Stimulated activated CD4-positive, alpha-beta T cell treated with anti-CD3 and anti-CD28 coated beads, TNF-alpha, amount 100 ng/mL, for 4 hours (primary cell): ENCODE data around the gene SLC19A1.
"Not testable (repeated sequence)": the region's sequence is repeated elsewhere in the genome, so short reads cannot be mapped to it uniquely, and the experiment has no call there.

ENCODE experiments used
- DNase-seq, 3 experiments: peaks; one replicate each; pipeline ENCODE4 v3.0.0-alpha.2; 2020; ENCODE audit warnings: low read depth in 3 of 3

Gene SLC19A1

GRCh38 chr21:45576838-45577737 is 34.8 kb upstream of the SLC19A1 start:
- DNase-seq = no peak

GRCh38 chr21:45575993-45576837 is 34.0 kb upstream of the SLC19A1 start:
- DNase-seq = no peak

GRCh38 chr21:45575304-45575992 is 33.2 kb upstream of the SLC19A1 start:
- DNase-seq = no peak

- DNase-seq = no peak
Observed at GRCh38 chr21:45574691-45575090, 32.5 kb upstream of the SLC19A1 start.

- no peak for DNase-seq
Observed at GRCh38 chr21:45574081-45574501, 31.9 kb upstream of the SLC19A1 start.

- DNase-seq = no peak
Observed at GRCh38 chr21:45573452-45574035, 31.3 kb upstream of the SLC19A1 start.

GRCh38 chr21:45572783-45573451 is 30.7 kb upstream of the SLC19A1 start:
- DNase-seq = no peak

GRCh38 chr21:45572231-45572630 is 30.0 kb upstream of the SLC19A1 start:
- no peak for DNase-seq

- no peak for DNase-seq
Observed at GRCh38 chr21:45571641-45572040, 29.4 kb upstream of the SLC19A1 start.

GRCh38 chr21:45570826-45571601 is 28.8 kb upstream of the SLC19A1 start:
- DNase-seq = no peak

- DNase-seq = no peak
Observed at GRCh38 chr21:45570071-45570470, 27.8 kb upstream of the SLC19A1 start.

GRCh38 chr21:45568383-45568782 is 26.1 kb upstream of the SLC19A1 start:
- no peak for DNase-seq

- not testable (repeated sequence) for DNase-seq
Observed at GRCh38 chr21:45564137-45564536, 21.9 kb upstream of the SLC19A1 start.

- no peak for DNase-seq
Observed at GRCh38 chr21:45562965-45563364, 20.7 kb upstream of the SLC19A1 start.

GRCh38 chr21:45562402-45562801 is 20.2 kb upstream of the SLC19A1 start:
- no peak for DNase-seq

GRCh38 chr21:45561241-45561640 is 19.0 kb upstream of the SLC19A1 start:
- not testable (repeated sequence) for DNase-seq

GRCh38 chr21:45560106-45561021 is 18.1 kb upstream of the SLC19A1 start:
- no peak for DNase-seq

GRCh38 chr21:45559216-45560105 is 17.2 kb upstream of the SLC19A1 start:
- no peak for DNase-seq
